SKM-1 treated with dmso at 0.1 percent for 144 hours (cell line): ENCODE data around the gene GMEB2.

ENCODE experiments used
- DNase-seq: peaks from one replicate; lab custom pipeline; 2025; ENCODE audit not compliant: unreplicated experiment; lab: John Stamatoyannopoulos, UW

GMEB2 gene

DNA sequence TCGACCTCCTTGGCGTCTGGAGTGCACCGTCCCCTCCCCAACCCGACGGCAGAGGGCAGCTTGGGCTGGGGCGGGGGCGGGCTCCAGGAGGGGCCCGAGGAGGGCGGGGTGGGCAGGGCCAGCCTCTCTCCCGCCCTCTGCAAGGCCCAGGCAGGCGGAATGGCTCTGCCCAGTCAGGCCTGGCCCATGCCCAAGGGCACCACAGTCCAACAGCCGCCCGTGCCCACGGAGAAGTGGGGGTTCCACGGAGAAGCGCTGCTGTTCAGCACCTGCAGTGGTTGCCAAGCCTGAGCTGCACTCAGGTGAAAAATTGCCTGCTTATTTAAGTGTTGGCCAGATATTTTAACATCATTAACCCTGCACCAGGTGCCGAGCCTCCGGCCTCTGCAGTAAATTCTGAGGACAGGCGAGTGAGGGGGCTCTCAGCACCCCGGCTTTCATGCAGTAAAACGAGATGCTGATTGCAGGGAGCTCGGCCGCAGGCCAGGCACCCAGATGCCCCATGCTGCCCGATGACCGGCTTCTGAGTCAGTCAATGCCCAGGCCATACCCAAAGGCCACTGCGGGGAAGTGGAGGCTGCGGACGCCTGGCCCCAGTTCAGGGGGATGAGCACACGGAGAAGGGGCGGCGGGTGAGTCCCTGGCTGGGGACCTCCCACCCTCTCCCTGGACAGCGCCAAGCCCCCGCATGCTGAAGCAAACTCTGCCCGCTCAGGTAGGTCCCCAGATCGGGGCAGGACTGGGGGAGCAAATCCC lies 79.0 kb downstream of the GMEB2 start, which contains the start of gene SRMS:
Gene SRMS (minus strand): TSS at position 25 of the 756 bp plus-strand sequence. CDS start 286 bp downstream, outside the sequence.
- no peak for DNase-seq

DNA sequence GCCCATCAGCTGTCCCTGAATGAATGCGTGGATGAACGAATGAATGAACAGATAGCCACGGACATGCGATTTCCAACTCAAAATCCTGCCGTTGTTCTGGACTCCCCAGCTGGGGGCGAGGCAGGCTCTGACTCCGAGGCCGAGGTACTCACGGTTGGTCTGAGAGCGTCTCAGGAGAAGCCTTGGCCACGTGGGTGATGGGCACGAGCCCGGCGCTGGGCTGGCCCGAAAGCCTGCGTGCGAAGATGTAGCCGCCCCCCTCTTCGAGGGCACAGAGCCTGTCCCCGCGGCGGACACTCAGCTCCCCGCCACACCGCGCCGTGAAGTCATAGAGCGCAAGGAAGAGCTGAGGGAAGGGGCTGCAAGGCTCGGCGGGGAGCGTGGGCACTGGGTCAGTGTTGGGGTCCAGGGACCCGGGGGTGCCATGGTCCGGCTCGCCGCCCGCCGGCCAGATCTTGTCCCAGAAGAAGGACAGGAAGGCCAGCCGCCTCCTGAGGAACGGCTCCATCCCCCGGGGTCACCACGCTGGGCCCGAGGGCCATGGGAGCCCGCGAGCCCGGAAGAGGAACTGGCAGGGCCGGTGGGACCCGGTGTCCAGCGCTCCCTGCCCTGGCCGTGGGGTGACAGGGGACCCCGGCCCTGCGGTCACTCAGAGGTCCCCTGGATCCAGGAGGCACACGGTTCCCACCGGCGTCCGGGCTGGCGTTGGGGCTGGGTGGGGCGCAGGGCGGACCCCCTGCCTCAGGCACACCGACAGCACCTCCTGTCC lies 79.8 kb downstream of the GMEB2 start:
- no peak for DNase-seq

DNA sequence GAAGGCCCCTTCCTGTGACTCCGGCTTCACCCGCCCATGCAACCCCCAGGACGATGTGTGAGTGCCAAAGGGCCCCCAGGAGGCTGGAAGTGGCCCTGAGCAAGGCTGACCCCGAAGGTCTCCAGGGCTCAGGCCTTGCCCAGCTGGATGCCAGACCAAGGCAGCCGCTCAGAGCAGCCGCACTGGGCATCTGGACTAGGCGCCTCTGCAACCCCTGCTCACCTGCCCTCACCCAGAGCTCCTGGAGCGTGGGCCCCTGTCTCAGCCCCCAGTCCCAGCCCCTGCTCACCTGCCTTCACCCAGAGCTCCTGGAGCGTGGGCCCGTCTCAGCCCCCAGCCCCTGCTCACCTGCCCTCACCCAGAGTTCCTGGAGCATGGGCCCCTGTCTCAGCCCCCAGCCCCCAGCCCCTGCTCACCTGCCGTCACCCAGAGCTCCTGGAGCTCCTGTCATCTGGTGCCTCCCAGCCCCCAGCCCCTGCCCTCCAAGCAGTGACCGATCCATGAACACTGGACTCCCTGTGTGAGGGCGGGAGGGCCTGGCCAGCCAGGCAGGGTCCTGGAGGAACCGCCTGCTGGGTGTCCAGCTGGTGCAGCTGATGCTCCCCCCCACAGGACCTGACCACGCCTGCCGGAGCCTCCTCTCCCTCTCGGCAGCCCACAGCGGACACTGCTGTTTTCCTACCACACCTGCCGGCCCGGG lies 80.5 kb downstream of the GMEB2 start:
- DNase-seq = no peak

DNA sequence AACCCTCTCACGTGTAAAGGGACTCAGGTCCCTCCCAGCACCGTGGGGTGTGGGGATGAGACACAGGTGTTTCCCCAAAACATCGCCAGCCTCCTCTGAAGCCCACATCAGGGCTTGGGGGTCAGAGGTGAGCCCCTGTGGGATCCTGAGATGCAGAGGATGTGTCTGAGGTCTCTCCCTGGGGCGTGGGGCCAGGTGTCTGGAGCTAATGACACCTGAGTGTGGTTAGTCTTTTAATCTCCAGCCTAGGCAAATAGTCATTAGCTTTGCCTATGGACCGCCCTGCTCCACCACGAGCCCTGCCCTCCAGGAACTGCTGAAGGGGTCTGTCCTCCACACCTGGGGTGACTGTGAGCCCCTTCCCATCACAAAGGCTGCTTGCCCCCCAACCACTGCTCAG lies 81.1 kb downstream of the GMEB2 start:
- DNase-seq = no peak

DNA sequence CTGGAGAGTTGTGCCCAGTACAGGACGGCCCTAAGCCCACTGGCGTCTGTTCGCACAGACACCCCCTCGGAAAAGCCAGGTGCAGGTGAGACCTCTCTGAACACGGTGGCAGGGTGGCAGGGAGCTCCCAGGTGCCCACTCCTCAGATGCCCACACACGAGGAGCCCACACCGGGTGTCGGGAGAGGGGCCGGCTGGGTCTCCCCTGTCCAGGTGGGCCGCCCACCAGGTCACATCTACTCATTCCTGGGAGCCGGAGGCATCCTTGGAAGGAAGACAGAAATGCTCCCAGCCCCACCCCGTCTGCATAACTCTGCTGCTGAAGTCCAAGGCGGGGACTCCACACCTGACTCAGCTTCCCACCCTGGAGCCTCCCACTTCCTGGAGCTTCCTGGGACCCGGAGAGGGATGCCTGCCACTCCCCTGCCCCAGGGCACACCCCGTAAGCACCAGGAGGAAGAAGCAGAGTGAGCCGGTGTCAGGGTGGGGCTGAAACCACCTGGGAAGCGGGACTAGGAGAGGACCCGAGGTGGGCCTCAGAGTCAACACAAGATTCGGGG lies 81.9 kb downstream of the GMEB2 start:
- no peak for DNase-seq

DNA sequence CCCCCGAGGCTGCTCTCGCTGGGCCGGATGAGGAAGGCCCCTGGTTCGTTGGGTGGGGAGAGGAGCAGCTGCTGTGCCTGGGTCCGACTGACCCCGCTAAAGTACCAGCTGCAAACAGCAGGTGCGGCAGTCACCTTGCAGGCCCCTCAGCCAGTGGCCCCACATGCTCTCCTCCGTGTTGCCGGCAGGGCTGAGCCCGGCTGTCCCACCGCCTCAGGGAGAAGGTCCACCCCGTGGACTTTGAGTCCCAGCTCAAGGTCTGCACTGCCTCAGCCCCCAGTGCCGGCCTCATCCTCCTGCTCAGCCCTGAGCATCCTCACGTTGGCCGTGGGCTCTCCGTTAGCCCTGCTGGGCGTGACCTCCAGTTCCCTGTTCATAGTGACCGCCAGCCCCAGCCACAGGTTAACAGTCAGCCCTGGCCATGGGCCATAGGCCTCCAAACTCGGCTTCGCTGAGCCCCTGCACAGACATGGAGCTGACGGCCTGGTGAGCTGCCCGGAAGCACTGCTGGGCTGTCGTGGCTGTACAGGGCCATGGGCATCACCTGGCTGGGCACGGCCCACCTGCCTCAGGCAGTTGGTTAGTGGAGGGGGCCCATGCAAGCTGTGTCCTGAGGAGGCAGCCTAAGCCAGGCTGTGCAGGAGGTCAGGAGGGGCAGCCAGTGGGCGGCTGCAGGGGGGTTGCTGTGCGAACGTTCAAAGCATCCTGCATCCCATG lies 82.5 kb downstream of the GMEB2 start:
- DNase-seq = no peak

DNA sequence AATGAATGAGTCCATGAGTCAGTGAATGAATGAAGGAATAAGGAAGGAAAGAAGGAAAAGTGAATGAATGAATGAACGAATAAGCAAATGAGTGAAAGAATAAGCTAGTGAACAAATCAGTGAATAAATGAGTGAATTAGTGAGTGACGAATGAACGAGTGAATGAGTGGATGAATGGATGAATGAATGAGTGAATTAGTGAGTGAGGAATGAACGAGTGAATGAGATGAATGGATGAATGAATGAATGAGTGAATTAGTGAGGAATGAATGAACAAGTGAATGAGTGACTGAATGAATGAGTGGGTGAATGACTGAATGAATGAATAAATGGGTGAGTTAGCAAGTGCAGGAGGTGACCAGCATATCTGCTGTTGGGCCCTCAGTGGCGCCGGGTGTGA lies 83.2 kb downstream of the GMEB2 start:
- no peak for DNase-seq

DNA sequence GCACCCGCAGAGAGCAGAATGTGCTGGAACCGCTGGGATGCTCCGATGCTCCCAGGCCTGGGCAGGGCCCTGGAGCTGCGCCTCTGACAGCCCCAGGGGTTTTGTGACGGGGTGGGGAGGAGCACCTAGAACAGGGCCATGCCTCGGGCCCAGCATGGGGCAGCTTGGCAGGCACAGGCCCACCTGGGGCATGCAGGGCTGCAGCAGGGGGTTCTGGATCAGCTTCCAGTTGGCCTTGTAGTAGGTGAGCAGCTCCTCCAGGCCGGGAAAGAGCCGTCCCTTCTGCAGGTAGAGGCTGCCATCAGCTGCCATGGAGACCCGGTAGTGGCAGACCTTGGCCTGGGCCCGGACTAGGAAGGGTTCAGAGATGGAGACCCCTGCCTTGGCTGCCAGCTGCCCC lies 83.8 kb downstream of the GMEB2 start:
- no peak for DNase-seq

DNA sequence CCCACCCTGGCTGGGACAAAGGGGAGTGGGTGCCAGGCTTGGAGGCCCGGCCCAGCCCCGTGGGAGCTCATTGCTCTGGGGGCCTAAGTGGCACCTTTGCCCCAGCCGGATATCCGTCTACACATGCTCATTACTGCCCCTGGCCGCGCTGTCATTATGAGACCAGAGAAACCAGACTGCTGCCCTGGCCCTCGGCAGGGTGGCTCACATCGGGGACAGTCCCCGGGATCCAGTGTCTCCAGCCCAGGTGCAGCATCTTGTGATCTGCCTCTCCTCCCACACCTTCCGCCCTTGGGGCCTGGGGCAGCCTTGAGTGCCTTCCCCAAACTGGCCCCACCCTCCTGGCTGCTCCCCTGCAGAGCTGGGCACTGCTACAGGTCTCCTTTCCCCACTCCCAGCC lies 84.2 kb downstream of the GMEB2 start:
- no peak for DNase-seq

DNA sequence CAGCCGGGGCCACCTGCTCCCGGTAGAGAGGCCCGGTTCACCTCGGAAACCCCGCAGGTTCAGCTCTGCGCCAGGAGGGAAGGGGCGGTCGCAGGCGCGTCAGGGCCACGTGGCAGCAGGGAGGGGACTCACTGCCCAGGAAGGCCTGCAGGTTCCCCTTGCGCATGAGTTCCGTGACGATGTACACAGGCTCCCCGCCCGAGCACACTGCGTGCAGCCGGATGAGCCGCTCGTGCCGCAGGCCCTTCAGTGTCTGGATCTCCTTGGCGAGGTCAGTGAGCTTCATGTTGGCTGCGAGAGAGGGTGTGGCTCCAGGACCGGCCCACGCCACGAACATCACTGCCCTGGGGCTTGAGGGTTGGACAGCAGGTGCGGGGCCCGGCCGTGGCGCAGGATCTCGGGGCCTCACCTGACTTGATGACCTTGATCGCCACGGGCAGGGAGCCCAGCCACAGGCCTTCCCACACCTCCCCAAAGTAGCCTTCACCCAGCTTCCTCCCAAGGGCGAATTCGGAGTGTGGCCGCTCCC lies 84.8 kb downstream of the GMEB2 start:
- DNase-seq = no peak

DNA sequence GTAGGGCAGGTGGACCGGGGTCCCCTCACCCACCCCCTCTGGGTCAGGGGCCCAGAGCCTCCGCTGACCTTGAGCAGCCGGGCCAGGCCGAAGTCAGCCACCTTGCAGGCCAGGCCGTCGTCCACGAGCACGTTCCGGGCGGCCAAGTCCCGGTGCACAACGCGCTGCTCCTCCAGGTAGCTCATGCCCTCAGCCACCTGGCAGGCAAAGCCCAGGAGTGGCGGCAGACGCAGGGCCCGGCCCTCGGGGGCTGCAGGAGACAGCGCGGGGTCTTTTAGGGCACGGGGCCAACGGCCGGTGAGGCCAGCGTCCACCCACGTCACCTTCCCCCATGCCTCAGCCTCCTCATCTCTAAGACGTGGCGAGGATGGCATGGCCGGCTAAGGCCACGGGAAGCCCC lies 85.5 kb downstream of the GMEB2 start:
- no peak for DNase-seq

DNA sequence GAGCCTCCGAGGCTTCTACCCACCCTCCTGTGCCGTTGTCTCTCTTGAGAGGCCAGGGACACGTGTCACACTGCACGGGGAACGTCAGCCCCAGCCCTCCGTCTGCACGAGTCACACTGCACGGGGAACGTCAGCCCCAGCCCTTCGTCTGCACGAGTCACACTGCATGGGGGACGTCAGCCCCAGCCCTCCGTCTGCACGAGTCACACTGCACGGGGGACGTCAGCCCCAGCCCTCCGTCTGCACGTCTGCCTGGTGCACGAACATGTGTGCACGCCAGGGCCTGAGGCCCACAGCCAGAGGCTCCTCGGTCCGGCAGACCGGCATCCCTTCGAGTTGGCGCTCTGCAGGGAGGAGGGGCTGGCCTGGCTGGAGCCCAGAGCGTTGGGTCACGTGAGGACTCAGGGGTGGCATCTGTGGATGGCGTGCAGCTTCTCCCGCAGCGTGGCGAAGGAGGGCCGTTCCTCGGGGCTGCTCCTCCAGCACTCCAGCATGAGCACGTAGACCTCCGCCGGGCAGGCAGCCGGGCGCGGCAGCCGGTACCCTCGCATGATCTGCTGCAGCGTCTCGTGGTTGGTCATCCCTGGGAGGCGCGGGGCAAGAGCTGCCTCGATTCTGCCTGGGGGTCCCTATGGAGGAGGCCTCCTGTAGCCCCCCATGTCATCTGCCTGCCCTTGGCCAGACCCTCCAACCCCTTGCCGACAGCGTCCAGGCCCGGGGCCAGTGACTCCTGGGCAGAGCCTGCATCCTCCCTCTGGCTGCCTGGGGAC lies 86.3 kb downstream of the GMEB2 start:
- DNase-seq = no peak

DNA sequence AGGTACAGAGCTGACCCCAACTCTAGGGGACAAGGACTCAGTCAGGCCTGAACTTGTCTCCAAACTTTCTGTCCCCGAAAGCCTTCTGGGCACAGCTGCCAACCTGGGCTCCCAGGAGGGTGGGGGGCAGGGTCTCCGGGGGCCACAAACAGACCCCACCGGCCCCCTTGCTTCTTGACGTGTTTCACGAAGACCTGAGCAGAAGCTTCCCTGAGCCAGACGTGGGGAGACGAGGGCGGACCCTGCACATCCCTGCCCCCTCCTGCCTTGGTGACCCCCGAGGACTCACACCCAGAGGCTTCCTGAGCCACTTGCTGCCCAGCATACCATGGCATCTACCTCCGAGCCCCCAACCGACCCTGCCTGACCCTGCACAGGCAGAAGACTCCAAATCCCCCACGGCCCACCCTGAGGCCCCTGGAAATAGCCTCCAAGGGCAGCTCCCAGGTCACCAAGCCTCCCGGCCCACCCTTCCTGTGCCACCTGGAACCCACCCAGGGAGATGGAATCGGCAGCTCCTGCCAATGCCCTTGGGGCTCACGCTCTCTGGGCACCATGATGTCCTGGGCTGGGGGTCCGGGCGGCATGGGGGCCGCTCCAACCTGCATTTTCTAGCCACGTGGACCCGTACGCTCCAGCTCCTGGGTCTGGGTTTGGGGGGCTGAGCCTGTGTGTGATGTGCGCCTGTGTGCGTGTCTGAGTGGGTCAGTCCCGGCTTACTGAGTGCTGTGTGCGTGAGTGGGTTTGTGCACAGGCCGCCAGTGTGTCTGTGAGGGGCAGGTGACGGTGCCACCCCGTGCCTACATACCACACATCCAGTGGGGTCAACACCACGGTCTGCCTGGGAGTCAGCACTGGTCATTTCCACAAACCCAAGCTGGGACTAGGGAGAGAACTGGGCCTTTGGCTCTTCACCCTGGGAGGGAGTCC lies 87.2 kb downstream of the GMEB2 start:
- no peak for DNase-seq

DNA sequence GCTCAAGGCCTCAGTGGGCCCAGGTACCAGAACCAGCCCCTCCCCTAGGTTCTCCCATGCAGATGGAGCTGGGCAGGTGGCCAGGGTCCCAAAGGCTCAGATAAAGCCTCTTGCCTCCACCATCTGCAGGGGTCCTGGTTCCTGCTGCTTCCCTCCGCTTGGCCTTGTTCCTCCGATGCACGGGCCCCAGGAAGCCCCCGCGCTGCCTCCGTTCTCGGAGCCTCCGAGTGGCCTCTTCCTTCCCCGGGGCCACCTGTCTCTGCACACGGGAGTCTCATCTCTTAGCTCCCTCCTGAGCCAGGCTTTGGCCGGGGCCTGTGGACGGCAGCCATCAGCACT lies 87.8 kb downstream of the GMEB2 start:
- DNase-seq = no peak

DNA sequence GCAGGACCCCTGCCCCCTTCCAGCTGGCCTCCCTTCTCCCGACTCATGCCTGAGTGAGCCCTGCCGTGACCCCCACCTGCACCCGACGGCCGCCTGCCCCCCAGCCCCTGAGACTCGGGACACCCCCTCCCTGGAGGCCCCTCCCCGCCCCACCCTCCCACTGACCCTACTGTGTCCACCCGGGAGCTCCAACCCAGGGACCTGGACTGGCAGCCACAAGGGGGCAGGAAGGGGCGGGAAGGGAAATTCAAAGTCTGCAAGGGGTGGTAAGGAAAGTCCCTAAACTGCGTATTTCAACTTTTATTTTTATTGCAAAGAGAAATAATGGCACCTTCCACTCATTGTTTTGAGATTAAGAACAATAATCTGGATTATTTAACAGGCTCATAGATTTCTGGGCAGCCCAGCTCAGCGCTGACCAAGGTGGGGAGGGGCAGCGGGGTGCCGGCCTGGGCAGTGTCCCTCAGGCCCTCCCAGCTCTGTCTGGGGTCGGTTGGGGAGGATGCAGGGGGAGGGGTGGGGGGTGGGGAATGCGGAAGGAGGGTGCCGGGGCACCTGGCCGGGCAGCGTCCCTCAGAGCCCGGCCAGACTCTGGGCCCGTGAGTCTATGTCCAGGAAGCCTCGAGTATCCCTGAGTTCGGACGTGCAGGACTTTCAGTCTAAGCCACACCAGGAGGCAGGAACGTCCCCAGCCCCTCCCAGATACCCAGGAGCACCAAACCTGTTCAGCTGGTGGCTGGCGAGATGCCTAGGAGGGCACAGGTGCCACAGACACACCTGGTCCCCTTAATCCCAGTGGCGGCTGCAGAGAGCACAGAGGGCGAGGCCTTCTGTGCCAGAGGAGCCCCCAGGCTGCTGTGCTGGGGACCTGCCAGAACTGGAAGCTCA lies 88.5 kb downstream of the GMEB2 start:
- DNase-seq = no peak
